SK-N-SH (cell line): ENCODE results near the gene PCLO. TPM values are rescaled to one million over a fixed set of nuclear protein-coding genes. Genes with fewer than 3 reads are reported as not detected.

Source experiments
- CTCF ChIA-PET: fragments of 300-600, 350-600 bp; formaldehyde crosslinking; extraction: SDS; loops from one replicate; lab custom pipeline; 2021; lab: Yijun Ruan, JAX
- POLR2A ChIA-PET: fragments of 350-600 bp; sonication (Branson Sonifier 250); formaldehyde crosslinking; extraction: SDS; loops from one replicate; lab custom pipeline; 2020; ENCODE audit warnings: antibody characterized with exemption, inconsistent platforms; lab: Yijun Ruan, JAX
- DNase-seq: peaks from one replicate; pipeline ENCODE4 v3.0.0; 2012
- H2AFZ ChIP-seq: fragments of 200-600 bp; sonication (generic); 2 replicates; pipeline ENCODE4 v1.8.1; 2016; ENCODE audit warnings: antibody characterized with exemption, mild to moderate bottlenecking, low read depth
- H3F3A ChIP-seq: fragments of 200-600 bp; sonication (generic); replicated peaks from 2 replicates; pipeline ENCODE3; 2016; ENCODE audit warnings: antibody characterized with exemption, mild to moderate bottlenecking; ENCODE audit not compliant: insufficient read depth
- H3K27ac ChIP-seq, 2 experiments: fragments of 200-500 bp in 1 of 2; fragments of 200-600 bp in 1 of 2; sonication (Bioruptor generic) in 1 of 2; sonication (generic), shearing (Covaris generic) in 1 of 2; 2 replicates each; pipeline versions ENCODE4 v1.5.1 to v1.6.1; 2014 to 2016; ENCODE audit warnings: low read depth in 2 of 2, inconsistent platforms in 1 of 2, low read length in 1 of 2, mild to moderate bottlenecking in 1 of 2, mixed read lengths in 1 of 2
- H3K27me3 ChIP-seq: fragments of 200-600 bp; sonication (generic), shearing (Covaris generic); 2 replicates; pipeline ENCODE4 v1.6.1; 2016; ENCODE audit warnings: mixed run types; ENCODE audit not compliant: insufficient read depth
- H3K36me3 ChIP-seq, 2 experiments: fragments of 200-500 bp in 1 of 2; fragments of 200-600 bp in 1 of 2; sonication (Bioruptor generic) in 1 of 2; sonication (generic) in 1 of 2; replicated peaks in 1 of 2; 2 replicates each; pipeline versions ENCODE3 to v1.5.1; 2014 to 2016; ENCODE audit warnings: low read length in 1 of 2, mild to moderate bottlenecking in 1 of 2; ENCODE audit not compliant: insufficient read depth in 2 of 2, control insufficient read depth in 1 of 2
- H3K4me1 ChIP-seq, 2 experiments: fragments of 200-500 bp in 1 of 2; fragments of 200-600 bp in 1 of 2; sonication (Bioruptor generic) in 1 of 2; sonication (generic), shearing (Covaris generic) in 1 of 2; 2 replicates each; pipeline versions ENCODE4 v1.5.1 to v1.6.1; 2014 to 2016; ENCODE audit warnings: low read depth in 1 of 2, low read length in 1 of 2, mixed run types in 1 of 2; ENCODE audit not compliant: insufficient read depth in 2 of 2, control insufficient read depth in 1 of 2
- H3K4me2 ChIP-seq: fragments of 200-600 bp; sonication (generic), shearing (Covaris generic); 2 replicates; pipeline ENCODE4 v1.6.1; 2017; ENCODE audit warnings: mixed run types
- H3K4me3 ChIP-seq, 2 experiments: fragments of 200-500 bp in 1 of 2; fragments of 200-600 bp in 1 of 2; sonication (Bioruptor generic) in 1 of 2; sonication (generic), shearing (Covaris generic) in 1 of 2; 2 replicates each; pipeline versions ENCODE4 v1.5.1 to v1.8.1; 2014 to 2016; ENCODE audit warnings: low read depth in 2 of 2, inconsistent platforms in 1 of 2, low read length in 1 of 2, mild to moderate bottlenecking in 1 of 2, mixed read lengths in 1 of 2, moderate library complexity in 1 of 2
- H3K79me2 ChIP-seq: fragments of 200-600 bp; sonication (generic); 2 replicates; pipeline ENCODE4 v1.8.1; 2017; ENCODE audit warnings: mild to moderate bottlenecking; ENCODE audit not compliant: insufficient read depth
- H3K9ac ChIP-seq: fragments of 200-600 bp; sonication (generic); 2 replicates; pipeline ENCODE4 v1.6.1; 2017; ENCODE audit warnings: mixed run types
- H3K9me2 ChIP-seq: fragments of 200-600 bp; sonication (generic); 2 replicates; pipeline ENCODE4 v1.6.1; 2017; ENCODE audit warnings: mixed run types
- H3K9me3 ChIP-seq: fragments of 200-600 bp; sonication (generic); 2 replicates; pipeline ENCODE4 v1.6.1; 2017; ENCODE audit warnings: mixed run types, mild to moderate bottlenecking, moderate library complexity
- H4K20me1 ChIP-seq: fragments of 200-600 bp; sonication (generic); 2 replicates; pipeline ENCODE4 v1.6.1; 2017; ENCODE audit warnings: mild to moderate bottlenecking, mixed run types; ENCODE audit not compliant: insufficient read depth
- CHD2 ChIP-seq: fragments of 150-350 bp; IDR thresholded peaks from 2 replicates; pipeline ENCODE4 v1.6.1; 2018; ENCODE audit warnings: low read length; ENCODE audit not compliant: partially characterized antibody
- CTCF ChIP-seq: fragments of 200-600 bp; sonication (generic); IDR thresholded peaks from 2 replicates; pipeline ENCODE4 v1.6.1; 2017; ENCODE audit warnings: antibody characterized with exemption, mild to moderate bottlenecking, moderate library complexity
- ELF1 ChIP-seq: IDR thresholded peaks from 2 replicates; pipeline ENCODE4 v1.4.0; 2012
- FOXJ3 ChIP-seq: sonication (generic); formaldehyde crosslinking; IDR thresholded peaks from 2 replicates; pipeline ENCODE4 v1.5.1; 2020; ENCODE audit warnings: mild to moderate bottlenecking, missing genetic modification reagents
- GATA2 ChIP-seq: sonication (generic); formaldehyde crosslinking; IDR thresholded peaks from 2 replicates; pipeline ENCODE4 v1.5.0; 2020; ENCODE audit warnings: mild to moderate bottlenecking, missing genetic modification reagents
- IRF3 ChIP-seq: fragments of 150-350 bp; IDR thresholded peaks from 2 replicates; pipeline ENCODE4 v1.6.1; 2016; ENCODE audit warnings: mild to moderate bottlenecking, low read depth, low read length
- JUND ChIP-seq: IDR thresholded peaks from 2 replicates; pipeline ENCODE4 v1.4.0; 2012
- MEF2A ChIP-seq: IDR thresholded peaks from 2 replicates; pipeline ENCODE4 v1.4.0; 2012; ENCODE audit warnings: low read depth, borderline replicate concordance
- MXI1 ChIP-seq: IDR thresholded peaks from 2 replicates; pipeline ENCODE4 v1.6.1; 2012; ENCODE audit warnings: mild to moderate bottlenecking, low read depth, low read length, improper control_type of control experiment
- POLR2AphosphoS5 ChIP-seq: IDR thresholded peaks from 2 replicates; pipeline ENCODE4 v1.6.1; 2012; ENCODE audit warnings: low read depth, low read length
- REST ChIP-seq: IDR thresholded peaks from 2 replicates; pipeline ENCODE4 v1.6.1; 2012; ENCODE audit warnings: mild to moderate bottlenecking, low read depth, low read length, moderate library complexity
- RFX5 ChIP-seq: IDR thresholded peaks from 2 replicates; pipeline ENCODE4 v1.6.1; 2012; ENCODE audit warnings: mild to moderate bottlenecking, improper control_type of control experiment, low read length
- TCF12 ChIP-seq: IDR thresholded peaks from 2 replicates; pipeline ENCODE4 v1.4.0; 2012
- USF1 ChIP-seq: IDR thresholded peaks from 2 replicates; pipeline ENCODE4 v1.4.0; 2012; ENCODE audit warnings: low read depth, borderline replicate concordance
- USF2 ChIP-seq: fragments of 150-350 bp; IDR thresholded peaks from 2 replicates; pipeline ENCODE4 v1.6.1; 2017; ENCODE audit warnings: antibody characterized with exemption, low read length, low read depth, borderline replicate concordance
- YY1 ChIP-seq: IDR thresholded peaks from 2 replicates; pipeline ENCODE4 v1.4.0; 2012; ENCODE audit warnings: low read depth, mild to moderate bottlenecking
- ZBTB33 ChIP-seq: IDR thresholded peaks from 2 replicates; pipeline ENCODE4 v1.4.0; 2012; ENCODE audit warnings: low read depth, borderline replicate concordance
- WGBS: methylation state at CpG from one replicate; pipeline ENCODE4 v1.1.6; 2017; ENCODE audit warnings: low lambda C conversion rate; 5-methylcytosine and 5-hydroxymethylcytosine counted together
- polyA plus RNA-seq, 3 experiments: library from polyadenylated mRNA; depleted of rRNA; stranded (reverse); fragments of >200 nt; gene quantifications; 2 replicates each; pipeline ENCODE4 v1.2.3, GENCODE V29; 2012

PCLO gene
- polyA plus RNA-seq, 1 of the 3 experiments (the other 2 are of a cell fraction): 0.51 TPM

GRCh38 chr7:83109352-83109751, 53.3 kb downstream of the PCLO start:
- no peaks in the 10 kb centered on the region for H3K27me3 ChIP-seq
- no peaks in the 10 kb centered on the region for H3K9me2 ChIP-seq
- H3K27ac ChIP-seq: no peak overlapping the region
- no peak overlapping the region for H3K4me2 ChIP-seq
- CTCF ChIA-PET: interaction anchor here (1.2 to 1.3 kb wide), 2 partner anchors 17 to 22 kb away, joined by 3 read pairs; no protein-coding TSS in a partner anchor
- no peaks in the 10 kb centered on the region for H3F3A ChIP-seq
- H3K4me3 ChIP-seq: no peak overlapping the region
- H3K9ac ChIP-seq: no peak overlapping the region
- no peaks in the 10 kb centered on the region for H3K9me3 ChIP-seq
- POLR2A ChIA-PET: no interaction called here
- H2AFZ ChIP-seq: no peak overlapping the region
- no peaks in the 10 kb centered on the region for H3K79me2 ChIP-seq
- TF ChIP-seq MXI1: no peak
- TF ChIP-seq ELF1: no peak
- no peak for TF ChIP-seq GATA2 (CRISPR knock-in tag)
- TF ChIP-seq IRF3: no peak
- no peak for TF ChIP-seq USF2
- TF ChIP-seq USF1: no peak
- no peak for TF ChIP-seq MEF2A
- no peak for TF ChIP-seq JUND
- no peak for TF ChIP-seq ZBTB33
- no peak for TF ChIP-seq TCF12
- no peak for TF ChIP-seq CTCF
- TF ChIP-seq REST: no peak
- TF ChIP-seq YY1: no peak
- TF ChIP-seq CHD2: no peak
- no peak for TF ChIP-seq POLR2AphosphoS5
- TF ChIP-seq RFX5: no peak
- TF ChIP-seq FOXJ3 (CRISPR knock-in tag): no peak
- TF ChIP-seq, all 33 proteins: peak for 0
- H3K36me3 ChIP-seq: no peaks in the 10 kb centered on the region
- peaks cover 0 to 2% of the 10 kb centered on the region in 2 experiments; a peak in 2 of 4 replicates for H3K4me1 ChIP-seq
- no peaks in the 10 kb centered on the region for H4K20me1 ChIP-seq
- WGBS: 41% methylated on average over 2 of the region's 2 CpGs
- DNase-seq: no peak
